AG04449 (cell line): ENCODE measurements around the gene GRIN2D.

Source experiments
- CTCF ChIA-PET: fragments of 350-600 bp; formaldehyde crosslinking; extraction: SDS; loops from one replicate; lab custom pipeline; 2021; ENCODE audit warnings: antibody characterized with exemption; lab: Yijun Ruan, JAX
- POLR2A ChIA-PET: fragments of 400-600, 350-600 bp; formaldehyde crosslinking; extraction: SDS; loops from one replicate; lab custom pipeline; 2020; ENCODE audit warnings: antibody characterized with exemption, inconsistent platforms; lab: Yijun Ruan, JAX
- DNase-seq: peaks from one replicate; pipeline ENCODE4 v3.0.0-alpha.2; 2010; ENCODE audit warnings: low read depth, low spot score
- H3K4me3 ChIP-seq: 2 replicates; pipeline ENCODE4 v1.5.1; 2011; ENCODE audit warnings: low read depth, mild to moderate bottlenecking, control low read depth, low read length
- TF ChIP-seq, protein P1 (sequence below): IDR thresholded peaks from one replicate; pipeline ENCODE4 v1.5.1; 2011; ENCODE audit warnings: mild to moderate bottlenecking, moderate library complexity, low read length, control low read depth, inconsistent platforms; ENCODE audit not compliant: insufficient read depth; ENCODE audit errors: missing control alignments

Gene GRIN2D

DNA sequence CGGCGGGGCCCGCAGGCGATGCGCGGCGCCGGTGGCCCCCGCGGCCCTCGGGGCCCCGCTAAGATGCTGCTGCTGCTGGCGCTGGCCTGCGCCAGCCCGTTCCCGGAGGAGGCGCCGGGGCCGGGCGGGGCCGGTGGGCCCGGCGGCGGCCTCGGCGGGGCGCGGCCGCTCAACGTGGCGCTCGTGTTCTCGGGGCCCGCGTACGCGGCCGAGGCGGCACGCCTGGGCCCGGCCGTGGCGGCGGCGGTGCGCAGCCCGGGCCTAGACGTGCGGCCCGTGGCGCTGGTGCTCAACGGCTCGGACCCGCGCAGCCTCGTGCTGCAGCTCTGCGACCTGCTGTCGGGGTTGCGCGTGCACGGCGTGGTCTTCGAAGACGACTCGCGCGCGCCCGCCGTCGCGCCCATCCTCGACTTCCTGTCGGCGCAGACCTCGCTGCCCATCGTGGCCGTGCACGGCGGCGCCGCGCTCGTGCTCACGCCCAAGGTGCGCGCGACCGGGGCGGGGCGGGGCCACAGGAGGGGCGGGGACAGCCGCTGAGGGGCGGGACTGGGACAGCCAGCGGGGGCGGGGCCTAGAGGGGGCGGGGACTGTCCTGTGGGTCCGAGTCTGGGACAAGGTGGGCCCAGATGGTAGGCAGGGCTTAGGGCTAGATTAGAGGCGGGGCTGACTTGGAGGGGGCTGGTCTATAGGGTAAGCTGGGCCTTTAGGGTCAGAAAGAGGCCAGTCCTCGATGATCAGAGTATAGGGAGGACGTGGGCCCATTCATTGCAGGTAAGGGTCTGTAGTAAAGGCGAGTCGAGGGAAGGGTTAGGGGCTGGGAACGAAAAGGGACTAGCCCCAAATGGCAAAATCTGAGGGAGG is 5.1 kb downstream of the GRIN2D start:
- TF ChIP-seq, protein P1, sequence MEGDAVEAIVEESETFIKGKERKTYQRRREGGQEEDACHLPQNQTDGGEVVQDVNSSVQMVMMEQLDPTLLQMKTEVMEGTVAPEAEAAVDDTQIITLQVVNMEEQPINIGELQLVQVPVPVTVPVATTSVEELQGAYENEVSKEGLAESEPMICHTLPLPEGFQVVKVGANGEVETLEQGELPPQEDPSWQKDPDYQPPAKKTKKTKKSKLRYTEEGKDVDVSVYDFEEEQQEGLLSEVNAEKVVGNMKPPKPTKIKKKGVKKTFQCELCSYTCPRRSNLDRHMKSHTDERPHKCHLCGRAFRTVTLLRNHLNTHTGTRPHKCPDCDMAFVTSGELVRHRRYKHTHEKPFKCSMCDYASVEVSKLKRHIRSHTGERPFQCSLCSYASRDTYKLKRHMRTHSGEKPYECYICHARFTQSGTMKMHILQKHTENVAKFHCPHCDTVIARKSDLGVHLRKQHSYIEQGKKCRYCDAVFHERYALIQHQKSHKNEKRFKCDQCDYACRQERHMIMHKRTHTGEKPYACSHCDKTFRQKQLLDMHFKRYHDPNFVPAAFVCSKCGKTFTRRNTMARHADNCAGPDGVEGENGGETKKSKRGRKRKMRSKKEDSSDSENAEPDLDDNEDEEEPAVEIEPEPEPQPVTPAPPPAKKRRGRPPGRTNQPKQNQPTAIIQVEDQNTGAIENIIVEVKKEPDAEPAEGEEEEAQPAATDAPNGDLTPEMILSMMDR: no peak
- DNase-seq: no peak
- H3K4me3 ChIP-seq: peak overlapping the region; percentile 59
- ChIA-PET CTCF (interaction anchor here (1.4 to 3.3 kb wide), 2 partner anchors 9 to 47 kb away, joined by 3 to 10 read pairs; partner anchors contain the start of gene GRWD1), POLR2A (no interaction called here)

GRCh38 chr19:48400018-48400742 is 6.7 kb downstream of the GRIN2D start:
- TF ChIP-seq, protein P1: no peak
- CTCF ChIA-PET: interaction anchor here (1.3 to 3.3 kb wide), 3 partner anchors 10 to 184 kb away, joined by 3 to 38 read pairs (median 10); partner anchors contain the start of genes GRWD1 and KDELR1
- no peak for DNase-seq
- peak overlapping the region; percentile 29 for H3K4me3 ChIP-seq
- POLR2A ChIA-PET: interaction anchor here (0.6 to 0.8 kb wide), 2 partner anchors 9 to 67 kb away, joined by 4 to 5 read pairs; partner anchors contain the start of gene KDELR1

- ChIA-PET POLR2A (no interaction called here), CTCF (interaction anchor here (0.6 to 3.3 kb wide), 7 partner anchors 11 to 229 kb away, joined by 3 to 38 read pairs (median 3); partner anchors contain the start of genes GRWD1 and KDELR1)
- DNase-seq: no peak
- TF ChIP-seq, protein P1: no peak
- no peak overlapping the region for H3K4me3 ChIP-seq
These were observed 7.8 kb downstream of the GRIN2D start for GRCh38 chr19:48401287-48401686.

DNA sequence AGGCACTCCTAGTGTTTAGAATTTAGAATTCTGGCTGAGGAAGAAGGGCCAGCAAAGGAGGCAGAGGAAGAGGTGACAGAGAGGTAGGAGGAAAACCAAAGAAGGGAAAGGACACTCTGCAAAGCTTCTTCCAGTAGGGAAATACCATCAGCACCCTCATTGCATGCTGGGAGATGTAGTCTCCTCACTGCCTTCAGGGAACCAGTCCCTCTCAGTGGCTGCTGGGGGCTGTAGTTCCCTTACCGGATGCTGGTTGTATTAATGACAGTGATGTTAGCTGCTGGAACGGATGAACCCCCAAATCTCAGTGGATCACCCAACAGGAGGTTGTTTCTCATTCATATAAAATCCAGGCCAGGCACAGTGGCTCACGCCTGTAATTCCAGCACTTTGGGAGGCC is 10.1 kb downstream of the GRIN2D start:
- H3K4me3 ChIP-seq: no peak overlapping the region
- TF ChIP-seq, protein P1: no peak
- CTCF ChIA-PET: interaction anchor here (1.0 to 4.4 kb wide), 4 partner anchors 8 to 86 kb away, joined by 3 to 40 read pairs (median 4); partner anchors contain the start of genes GRIN2D and KDELR1
- DNase-seq: no peak
- POLR2A ChIA-PET: no interaction called here

- CTCF ChIA-PET: interaction anchor here (1.0 to 4.4 kb wide), 2 partner anchors 14 to 138 kb away, joined by 3 to 40 read pairs; partner anchors contain the start of gene KDELR1
- no peak overlapping the region for H3K4me3 ChIP-seq
- POLR2A ChIA-PET: no interaction called here
- DNase-seq: no peak
- TF ChIP-seq, protein P1: no peak
These were observed 11.7 kb downstream of the GRIN2D start for GRCh38 chr19:48405010-48405659.
